Trophoblast cell (in vitro differentiated cells and primary cell): Measurements from ENCODE around the gene ITGB4.

Experiments used
- DNase-seq, 2 donors: peaks; one replicate each; pipeline ENCODE4 v3.0.0-alpha.2; 2016
- H2AFZ ChIP-seq: 2 replicates; pipeline ENCODE4 v1.6.1; 2013; ENCODE audit warnings: low read length, moderate library complexity, mild to moderate bottlenecking; ENCODE audit not compliant: insufficient read depth, poor library complexity
- H2AK5ac ChIP-seq: 2 replicates; pipeline ENCODE4 v1.6.1; 2013; ENCODE audit warnings: mild to moderate bottlenecking, low read length
- H2BK120ac ChIP-seq: 2 replicates; pipeline ENCODE4 v1.6.1; 2013; ENCODE audit warnings: low read length, mild to moderate bottlenecking, moderate library complexity; ENCODE audit not compliant: insufficient read depth, poor library complexity
- H2BK12ac ChIP-seq: 2 replicates; pipeline ENCODE4 v1.6.1; 2013; ENCODE audit warnings: mild to moderate bottlenecking, low read length, moderate library complexity
- H2BK5ac ChIP-seq: 2 replicates; pipeline ENCODE4 v1.6.1; 2013; ENCODE audit warnings: low read length, low read depth, moderate library complexity, mild to moderate bottlenecking; ENCODE audit not compliant: poor library complexity
- H3K14ac ChIP-seq: 2 replicates; pipeline ENCODE4 v1.6.1; 2013; ENCODE audit warnings: mild to moderate bottlenecking, low read length
- H3K18ac ChIP-seq: 2 replicates; pipeline ENCODE4 v1.6.1; 2013; ENCODE audit warnings: mild to moderate bottlenecking, low read length
- H3K23ac ChIP-seq: 2 replicates; pipeline ENCODE4 v1.6.1; 2013; ENCODE audit warnings: low read length
- H3K27ac ChIP-seq: 2 replicates; pipeline ENCODE4 v1.5.1; 2013; ENCODE audit warnings: low read depth, mild to moderate bottlenecking, inconsistent platforms, low read length, moderate library complexity
- H3K27me3 ChIP-seq: 2 replicates; pipeline ENCODE4 v1.6.1; 2013; ENCODE audit warnings: inconsistent platforms, mild to moderate bottlenecking, low read length, moderate library complexity; ENCODE audit not compliant: insufficient read depth
- H3K36me3 ChIP-seq, 2 experiments: 1 replicate in 1 of 2; 2 replicates in 1 of 2; pipeline ENCODE4 v1.6.1; 2013; ENCODE audit warnings: low read length in 2 of 2, mild to moderate bottlenecking in 2 of 2, moderate library complexity in 1 of 2; ENCODE audit not compliant: insufficient read depth in 2 of 2, control insufficient read depth in 1 of 2
- H3K4ac ChIP-seq: 2 replicates; pipeline ENCODE4 v1.6.1; 2013; ENCODE audit warnings: low read depth, mild to moderate bottlenecking, low read length, moderate library complexity
- H3K4me1 ChIP-seq, 2 experiments: 1 replicate in 1 of 2; 2 replicates in 1 of 2; pipeline ENCODE4 v1.6.1; 2013; ENCODE audit warnings: low read length in 2 of 2, mild to moderate bottlenecking in 2 of 2, moderate library complexity in 1 of 2; ENCODE audit not compliant: insufficient read depth in 2 of 2, control insufficient read depth in 1 of 2
- H3K4me2 ChIP-seq: 2 replicates; pipeline ENCODE4 v1.6.1; 2013; ENCODE audit warnings: inconsistent platforms, mild to moderate bottlenecking, low read length, moderate library complexity
- H3K4me3 ChIP-seq: 2 replicates; pipeline ENCODE4 v1.5.1; 2013; ENCODE audit warnings: mild to moderate bottlenecking, low read depth, low read length, inconsistent platforms
- H3K79me1 ChIP-seq: one replicate; pipeline ENCODE4 v1.6.1; 2013; ENCODE audit warnings: low read length
- H3K79me2 ChIP-seq: 2 replicates; pipeline ENCODE4 v1.6.1; 2013; ENCODE audit warnings: low read length, mild to moderate bottlenecking; ENCODE audit not compliant: control insufficient read depth, insufficient read depth, poor library complexity
- H3K9ac ChIP-seq: 2 replicates; pipeline ENCODE4 v1.6.1; 2013; ENCODE audit warnings: mild to moderate bottlenecking, low read length
- H3K9me3 ChIP-seq: 2 replicates; pipeline ENCODE4 v1.6.1; 2013; ENCODE audit warnings: low read depth, mild to moderate bottlenecking, control low read depth, inconsistent platforms, low read length; ENCODE audit not compliant: insufficient read depth
- H4K12ac ChIP-seq: 2 replicates; pipeline ENCODE4 v1.6.1; 2013; ENCODE audit warnings: low read depth, mild to moderate bottlenecking, low read length, moderate library complexity
- H4K8ac ChIP-seq: 2 replicates; pipeline ENCODE4 v1.6.1; 2013; ENCODE audit warnings: low read depth, mild to moderate bottlenecking, low read length, moderate library complexity
- H4K91ac ChIP-seq: one replicate; pipeline ENCODE4 v1.6.1; 2013; ENCODE audit warnings: low read depth, mild to moderate bottlenecking, low read length, moderate library complexity
- WGBS: extraction: QIAGEN DNeasy Blood & Tissue Kit; methylation state at CpG from one replicate; pipeline ENCODE4 v1.1.7; 2013; ENCODE audit warnings: missing lambda C conversion rate; ENCODE audit not compliant: insufficient read length, insufficient coverage; ENCODE audit errors: extremely low coverage; 5-methylcytosine and 5-hydroxymethylcytosine counted together

ITGB4 gene

GRCh38 chr17:75748706-75749105 lies 27.4 kb downstream of the ITGB4 start:
- Histone ChIP-seq H3K9me3 (peaks cover 5% of the 10 kb centered on the region), H3K79me2 (peaks cover 2% of the 10 kb centered on the region), H2BK5ac (no peak overlapping the region), H4K91ac (no peak overlapping the region), H3K14ac (no peak overlapping the region), H3K4ac (no peak overlapping the region), H3K27ac (no peak overlapping the region), H2AK5ac (no peak overlapping the region), H3K27me3 (no peaks in the 10 kb centered on the region), H3K4me2 (no peak overlapping the region), H3K79me1 (peaks cover 2% of the 10 kb centered on the region), H4K12ac (no peak overlapping the region), H3K4me3 (no peak overlapping the region), H2BK12ac (no peak overlapping the region), H2AFZ (no peak overlapping the region), H2BK120ac (no peak overlapping the region), H4K8ac (no peak overlapping the region), H3K36me3 (peaks cover 20 to 22% of the 10 kb centered on the region in 2 experiments), H3K23ac (no peak overlapping the region), H3K18ac (no peak overlapping the region), H3K9ac (no peak overlapping the region), H3K4me1 (no peaks in the 10 kb centered on the region)
- WGBS: no CpG with 5 or more reads among the region's 9 CpGs
- no peak for DNase-seq

- Histone ChIP-seq H3K79me2 (peaks cover 2% of the 10 kb centered on the region), H2AFZ (peak overlapping the region; percentile 48), H3K4me1 (peaks cover 4% of the 10 kb centered on the region in 2 experiments), H2AK5ac (no peak overlapping the region), H2BK120ac (no peak overlapping the region), H3K4ac (no peak overlapping the region), H4K12ac (no peak overlapping the region), H3K27me3 (no peaks in the 10 kb centered on the region), H3K4me2 (peak overlapping the region; percentile 30), H3K14ac (no peak overlapping the region), H3K9me3 (peaks cover 5% of the 10 kb centered on the region), H3K9ac (no peak overlapping the region), H3K36me3 (peaks cover 20 to 24% of the 10 kb centered on the region in 2 experiments), H4K91ac (no peak overlapping the region), H3K23ac (no peak overlapping the region), H2BK5ac (no peak overlapping the region), H3K79me1 (peaks cover 6% of the 10 kb centered on the region), H3K27ac (no peak overlapping the region), H3K18ac (no peak overlapping the region), H3K4me3 (no peak overlapping the region), H2BK12ac (no peak overlapping the region), H4K8ac (no peak overlapping the region)
- peak; percentile 77 to 89 for DNase-seq
- no CpG with 5 or more reads among the region's 20 CpGs for WGBS
Observed at GRCh38 chr17:75749545-75750389, 28.5 kb downstream of the ITGB4 start.

- no CpG with 5 or more reads among the region's 23 CpGs for WGBS
- Histone ChIP-seq H4K12ac (no peak overlapping the region), H3K27me3 (no peaks in the 10 kb centered on the region), H3K36me3 (peaks cover 23 to 25% of the 10 kb centered on the region in 2 experiments), H3K79me2 (peaks cover 2% of the 10 kb centered on the region), H3K18ac (no peak overlapping the region), H3K79me1 (peaks cover 6% of the 10 kb centered on the region), H3K4me1 (peaks cover 4% of the 10 kb centered on the region in 2 experiments), H2BK120ac (no peak overlapping the region), H3K27ac (no peak overlapping the region), H2AK5ac (no peak overlapping the region), H3K4me3 (no peak overlapping the region), H3K4me2 (no peak overlapping the region), H2BK12ac (no peak overlapping the region), H2AFZ (no peak overlapping the region), H4K8ac (no peak overlapping the region), H4K91ac (no peak overlapping the region), H3K9me3 (peaks cover 5% of the 10 kb centered on the region), H3K14ac (no peak overlapping the region), H3K23ac (no peak overlapping the region), H3K4ac (no peak overlapping the region), H3K9ac (no peak overlapping the region), H2BK5ac (no peak overlapping the region)
- no peak for DNase-seq
Observed at GRCh38 chr17:75750661-75751423, 29.6 kb downstream of the ITGB4 start.

GRCh38 chr17:75751676-75752404 lies 30.6 kb downstream of the ITGB4 start:
- Histone ChIP-seq H3K4me1 (peaks cover 4% of the 10 kb centered on the region in 2 experiments), H3K27me3 (no peaks in the 10 kb centered on the region), H4K12ac (no peak overlapping the region), H3K14ac (no peak overlapping the region), H3K4me3 (no peak overlapping the region), H3K79me1 (peaks cover 6% of the 10 kb centered on the region), H3K9ac (no peak overlapping the region), H2AFZ (no peak overlapping the region), H4K8ac (no peak overlapping the region), H3K23ac (no peak overlapping the region), H3K4ac (no peak overlapping the region), H3K79me2 (peaks cover 2% of the 10 kb centered on the region), H3K4me2 (no peak overlapping the region), H2BK5ac (no peak overlapping the region), H4K91ac (no peak overlapping the region), H3K18ac (no peak overlapping the region), H3K27ac (no peak overlapping the region), H3K36me3 (peaks cover 28 to 33% of the 10 kb centered on the region in 2 experiments), H3K9me3 (peaks cover 5% of the 10 kb centered on the region), H2BK12ac (no peak overlapping the region), H2BK120ac (no peak overlapping the region), H2AK5ac (no peak overlapping the region)
- no peak for DNase-seq
- WGBS: no CpG with 5 or more reads among the region's 24 CpGs
